AG09309 (cell line): Measurements from ENCODE around the gene TOM1.

Source experiments
- DNase-seq: peaks from one replicate; pipeline ENCODE4 v3.0.0-alpha.2; 2010; ENCODE audit warnings: low read depth
- H3K4me3 ChIP-seq: 2 replicates; pipeline ENCODE4 v1.5.1; 2011; ENCODE audit warnings: mild to moderate bottlenecking, low read depth, low read length, moderate library complexity; ENCODE audit not compliant: control insufficient read depth
- CTCF ChIP-seq: IDR thresholded peaks from 2 replicates; pipeline ENCODE4 v1.5.1; 2011; ENCODE audit warnings: mild to moderate bottlenecking, low read depth, low read length, inconsistent platforms; ENCODE audit not compliant: insufficient read depth, control insufficient read depth; ENCODE audit errors: missing control alignments

TOM1 gene

GRCh38 chr22:35349368-35349703 lies 49.6 kb downstream of the TOM1 start:
- no peak for TF ChIP-seq CTCF
- DNase-seq = no peak
- no peak overlapping the region for H3K4me3 ChIP-seq

GRCh38 chr22:35349704-35350538 lies 50.2 kb downstream of the TOM1 start:
- no peak for DNase-seq
- H3K4me3 ChIP-seq = no peak overlapping the region
- no peak for TF ChIP-seq CTCF

- peak; percentile 76 for DNase-seq
- TF ChIP-seq CTCF = peak; percentile 83
- H3K4me3 ChIP-seq = peak overlapping the region; percentile 67
These were observed 51.1 kb downstream of the TOM1 start for GRCh38 chr22:35350539-35351503.

- no peak overlapping the region for H3K4me3 ChIP-seq
- peak; percentile 15 for TF ChIP-seq CTCF
- DNase-seq = no peak
These were observed 52.8 kb downstream of the TOM1 start for GRCh38 chr22:35352214-35353111.

- no peak for DNase-seq
- no peak overlapping the region for H3K4me3 ChIP-seq
- TF ChIP-seq CTCF = no peak
These were observed 53.6 kb downstream of the TOM1 start for GRCh38 chr22:35353318-35353717.

- DNase-seq = no peak
- no peak for TF ChIP-seq CTCF
- no peak overlapping the region for H3K4me3 ChIP-seq
These were observed 54.4 kb downstream of the TOM1 start for GRCh38 chr22:35354068-35354467.
